Heart right ventricle (tissue), 16 donors: ENCODE results near the gene TANGO6. TPM values are rescaled to one million over a fixed set of nuclear protein-coding genes. Genes with fewer than 3 reads are reported as not detected.
A peak's percentile ranks its signal among the peaks of the same experiment; 100 is the strongest.
"Not testable (repeated sequence)": the region's sequence is repeated elsewhere in the genome, so short reads cannot be mapped to it uniquely, and the experiment has no call there.

Experiments
- ATAC-seq, 8 donors: fragments of 200-7000 bp; cut with Tn5 transposase; one replicate each; pipeline ENCODE4 v1.9.1; 2020; ENCODE audit warnings: mild to moderate bottlenecking in 8 of 8, moderate library complexity in 8 of 8, moderate number of reproducible peaks in 1 of 8
- DNase-seq, 2 donors: peaks; one replicate each; pipeline ENCODE4 v3.0.0-alpha.2; 2020
- H3K27ac ChIP-seq, 10 donors: fragments of 200-600 bp; sonication (generic) in 2 of 10; one replicate each; pipeline versions ENCODE4 v1.5.0 to v1.8.0; 2020 to 2022; ENCODE audit warnings: mild to moderate bottlenecking in 3 of 10
- H3K27me3 ChIP-seq, 7 donors: fragments of 200-600 bp; one replicate each; pipeline ENCODE4 v1.8.0; 2021 to 2022; ENCODE audit warnings: mild to moderate bottlenecking in 2 of 7
- H3K36me3 ChIP-seq, 9 donors: fragments of 200-600 bp; sonication (generic) in 1 of 9; one replicate each; pipeline versions ENCODE4 v1.5.0 to v1.8.0; 2020 to 2022; ENCODE audit warnings: mild to moderate bottlenecking in 2 of 9
- H3K4me1 ChIP-seq, 9 donors: fragments of 200-600 bp; sonication (generic) in 1 of 9; one replicate each; pipeline versions ENCODE4 v1.5.0 to v1.8.0; 2020 to 2022; ENCODE audit warnings: mild to moderate bottlenecking in 4 of 9
- H3K4me3 ChIP-seq, 10 donors: fragments of 200-600 bp; sonication (generic) in 2 of 10; one replicate each; pipeline versions ENCODE4 v1.5.0 to v1.8.0; 2020 to 2022; ENCODE audit warnings: mild to moderate bottlenecking in 7 of 10, moderate library complexity in 2 of 10
- H3K9me3 ChIP-seq, 11 donors: fragments of 200-600 bp in 10 of 11; sonication (generic) in 2 of 11; one replicate each; pipeline versions ENCODE4 v1.5.0 to v1.8.0; 2013 to 2022; ENCODE audit warnings: mild to moderate bottlenecking in 2 of 11, control low read depth in 1 of 11, moderate library complexity in 1 of 11
- WGBS, 2 donors: extraction: QIAGEN DNeasy Blood & Tissue Kit; methylation state at CpG; one replicate each; pipeline ENCODE4 v1.1.7; 2013; ENCODE audit warnings: inconsistent platforms in 1 of 2; 5-methylcytosine and 5-hydroxymethylcytosine counted together
- intact Hi-C, 10 donors: fragments of 100-400 bp; cut with DNase I; formaldehyde crosslinking; loops; one replicate each; pipeline versions ENCODE4 v1.11.1 to v1.14.2; 2022
- polyA plus RNA-seq, 2 donors: library from polyadenylated mRNA; stranded (reverse); fragments of 200-250 nt; gene quantifications; one replicate each; pipeline ENCODE4 v1.2.3, GENCODE V29; 2013
- total RNA-seq, 10 donors: library from RNA; stranded (reverse); fragmentation: NEBNext Ultra II Directional in 3 of 10; extraction: Animal tissue kit (Norgen Biotek cat#: 25700) in 3 of 10; gene quantifications; one replicate each; pipeline versions ENCODE4 v1.2.1 to v1.2.4, GENCODE V29; 2021 to 2023
- TF ChIP-seq, protein P1 (sequence below), 9 donors: fragments of 200-600 bp; sonication (generic) in 2 of 9; IDR thresholded peaks; one replicate each; pipeline versions ENCODE4 v1.5.0 to v1.8.0; 2021 to 2022; ENCODE audit warnings: antibody characterized with exemption in 9 of 9, mild to moderate bottlenecking in 5 of 9, moderate library complexity in 1 of 9
- donor health status: Arrhythmogenic right ventricular cardiomyopathy.
- donor health status: ischemic (EF 13 %, LVEDD 7.1; RV severe dilation, severe dysfunction).
- donor health status: healthy with polysubstance abuse.
- donor health status: DM: no; HTN: yes; CAD: no.
- donor health status: DM: no; HTN: no; CAD: no.
- donor health status: ischemic (EF 25% LVEDD 6.9; RV normal size, moderate dysfunction).
- donor health status: ischemic (EF 25% LVEDD 5.7; RV mildly dilated, moderate dysfunction).
- donor health status: healthy.
- donor health status: DM: yes; HTN: yes; CAD: no.
- donor health status: Ischemic cardiomyopathy.
- donor health status: ischemic (EF 35%, LVEDD 5.7; RV mildly dilated, moderate dysfunction).
- donor health status: nonischemic (EF 11% LVEDD 7.7; RV severe dilation, severe dysfunction).
- donor health status: DM: yes; HTN: yes; CAD: no.
- donor health status: PGD.
- donor health status: ischemic (EF 29% LVEDD 5.4; RV normal size, mild dysfunction).
- donor health status: nonischemic (EF 23%, LVEDD 6.1; RV moderate dilation, normal function).

TANGO6 gene
- total and polyA plus RNA-seq, 12 donors: 1.8 to 12.9 (median 8.0) TPM

DNA sequence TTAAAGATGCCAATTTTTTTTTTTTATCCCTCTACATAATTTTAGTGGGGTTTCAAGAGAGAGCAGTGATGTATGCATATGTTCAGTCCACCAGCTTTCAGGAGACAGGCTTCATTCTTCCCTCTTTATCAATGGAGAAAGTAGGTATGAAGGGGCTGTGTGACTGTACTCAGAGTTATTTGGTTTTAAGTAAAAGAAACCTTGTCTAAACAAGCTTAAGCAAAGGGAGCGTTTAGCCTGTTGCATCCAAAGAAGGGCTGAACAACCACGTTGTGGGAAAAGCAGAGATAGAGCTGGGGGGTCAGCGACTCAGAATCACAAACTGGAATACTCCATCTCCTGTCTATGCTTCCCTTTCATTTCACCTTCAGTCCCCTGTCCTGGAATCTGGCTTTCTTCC lies 211.7 kb downstream of the TANGO6 start:
- no peak for DNase-seq
- Histone ChIP-seq H3K27me3 (no peaks in the 10 kb centered on the region), H3K4me1 (peaks cover 0 to 13% (median 0%) of the 10 kb centered on the region in 9 donors), H3K36me3 (no peaks in the 10 kb centered on the region), H3K4me3 (no peak overlapping the region), H3K27ac (no peak overlapping the region), H3K9me3 (no peaks in the 10 kb centered on the region)
- intact Hi-C loops: no loop called here
- 90 to 98% methylated on average over 3 of the region's 3 CpGs for WGBS, 2 donors
- ATAC-seq: no peak
- TF ChIP-seq, protein P1, sequence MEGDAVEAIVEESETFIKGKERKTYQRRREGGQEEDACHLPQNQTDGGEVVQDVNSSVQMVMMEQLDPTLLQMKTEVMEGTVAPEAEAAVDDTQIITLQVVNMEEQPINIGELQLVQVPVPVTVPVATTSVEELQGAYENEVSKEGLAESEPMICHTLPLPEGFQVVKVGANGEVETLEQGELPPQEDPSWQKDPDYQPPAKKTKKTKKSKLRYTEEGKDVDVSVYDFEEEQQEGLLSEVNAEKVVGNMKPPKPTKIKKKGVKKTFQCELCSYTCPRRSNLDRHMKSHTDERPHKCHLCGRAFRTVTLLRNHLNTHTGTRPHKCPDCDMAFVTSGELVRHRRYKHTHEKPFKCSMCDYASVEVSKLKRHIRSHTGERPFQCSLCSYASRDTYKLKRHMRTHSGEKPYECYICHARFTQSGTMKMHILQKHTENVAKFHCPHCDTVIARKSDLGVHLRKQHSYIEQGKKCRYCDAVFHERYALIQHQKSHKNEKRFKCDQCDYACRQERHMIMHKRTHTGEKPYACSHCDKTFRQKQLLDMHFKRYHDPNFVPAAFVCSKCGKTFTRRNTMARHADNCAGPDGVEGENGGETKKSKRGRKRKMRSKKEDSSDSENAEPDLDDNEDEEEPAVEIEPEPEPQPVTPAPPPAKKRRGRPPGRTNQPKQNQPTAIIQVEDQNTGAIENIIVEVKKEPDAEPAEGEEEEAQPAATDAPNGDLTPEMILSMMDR (IDR thresholded peaks at IDR 0.05): no peak

GRCh38 chr16:69055980-69056379 lies 212.6 kb downstream of the TANGO6 start:
- Histone ChIP-seq H3K4me3 (no peak overlapping the region), H3K36me3 (no peaks in the 10 kb centered on the region), H3K9me3 (no peaks in the 10 kb centered on the region), H3K27me3 (no peaks in the 10 kb centered on the region), H3K4me1 (peaks cover 0 to 13% (median 0%) of the 10 kb centered on the region in 9 donors), H3K27ac (no peak overlapping the region)
- TF ChIP-seq, protein P1 (IDR thresholded peaks at IDR 0.05): no peak
- no peak for ATAC-seq
- no peak for DNase-seq
- intact Hi-C loops: no loop called here
- 92 to 100% methylated on average over 1 of the region's 1 CpG for WGBS, 2 donors

DNA sequence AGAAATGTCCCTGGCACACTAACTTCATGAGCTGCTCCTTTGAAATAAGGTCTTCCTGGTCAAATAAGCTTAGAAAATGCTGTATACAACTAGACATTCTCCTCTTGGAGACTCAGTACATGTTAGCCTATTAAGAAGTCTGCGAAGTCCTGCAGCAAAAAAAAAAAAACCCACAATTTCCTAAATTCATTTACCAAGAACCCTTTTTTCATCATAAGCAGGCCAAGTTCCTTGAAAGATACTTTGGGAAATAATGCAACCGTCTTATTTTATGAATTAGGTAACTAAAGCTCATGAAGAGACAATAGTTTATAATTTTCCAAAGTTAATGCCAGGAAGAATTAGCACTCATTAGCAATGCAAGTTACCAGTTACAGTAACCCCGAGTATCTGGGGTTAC lies 213.1 kb downstream of the TANGO6 start:
- DNase-seq: no peak
- no peak overlapping the region for H3K27ac ChIP-seq
- WGBS, 2 donors: 81 to 84% methylated on average over 3 of the region's 3 CpGs

DNA sequence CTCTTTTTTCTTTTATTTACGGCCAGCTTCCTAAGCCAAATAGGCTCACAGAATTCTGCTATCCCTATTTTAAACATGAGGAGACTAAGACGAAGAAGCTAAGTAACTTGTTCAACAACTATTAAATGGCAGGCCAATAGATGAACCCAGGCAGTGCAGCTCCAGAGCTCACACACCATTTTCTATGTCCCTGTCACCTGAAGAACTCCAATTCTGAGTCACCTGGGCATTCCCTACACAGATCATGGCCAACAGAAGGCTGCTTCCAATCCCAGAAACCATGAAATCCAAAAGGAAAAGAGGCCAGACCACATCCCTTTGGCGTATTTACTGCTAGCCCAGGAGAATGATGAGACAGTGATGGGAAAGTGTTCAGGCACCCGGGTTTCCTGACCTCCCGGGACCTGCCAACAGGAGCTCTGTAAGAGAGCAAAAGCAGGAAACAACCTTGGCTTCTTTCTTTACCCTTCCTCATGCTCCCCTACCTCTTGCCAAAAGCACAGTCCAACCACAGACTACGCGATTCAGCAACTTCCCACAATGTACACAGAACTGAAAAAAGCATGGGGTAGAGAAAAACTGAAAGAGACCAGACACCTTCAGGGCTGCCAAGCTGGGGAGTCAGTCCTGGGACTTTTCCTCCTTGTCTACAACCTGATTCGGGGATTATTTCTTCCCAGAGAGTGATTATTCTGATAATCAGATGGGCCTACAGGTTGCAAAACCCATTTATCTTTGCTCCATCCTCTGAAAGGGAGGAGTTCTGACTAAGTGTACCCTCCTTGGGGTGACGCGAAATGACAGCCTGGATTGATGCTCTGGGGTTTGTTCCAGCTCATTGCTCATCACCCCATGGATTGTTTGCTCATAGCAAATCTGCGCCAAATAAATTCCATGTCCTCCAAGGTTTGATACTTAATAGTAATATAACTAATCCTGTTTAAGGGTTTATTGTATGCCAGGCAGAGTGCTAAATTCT lies 214.4 kb downstream of the TANGO6 start:
- TF ChIP-seq, protein P1 (IDR thresholded peaks at IDR 0.05): no peak
- DNase-seq (no peak), ATAC-seq (peak in 1 of 8 donors; percentile 23)
- intact Hi-C loops: no loop called here
- no peaks in the 10 kb centered on the region for H3K27me3 ChIP-seq
- no peak overlapping the region for H3K4me3 ChIP-seq
- no peaks in the 10 kb centered on the region for H3K36me3 ChIP-seq
- H3K9me3 ChIP-seq: no peaks in the 10 kb centered on the region
- 68 to 71% methylated on average over 11 of the region's 11 CpGs for WGBS, 2 donors
- H3K27ac ChIP-seq: peak overlapping the region in 1 of 10 donors; percentile 45
- H3K4me1 ChIP-seq: peaks cover 0 to 13% (median 0%) of the 10 kb centered on the region in 9 donors

More for the DNA sequence above, 213.1 kb downstream of the TANGO6 start:
- Histone ChIP-seq H3K36me3 (no peaks in the 10 kb centered on the region), H3K4me3 (no peak overlapping the region), H3K9me3 (no peaks in the 10 kb centered on the region), H3K4me1 (peaks cover 0 to 13% (median 0%) of the 10 kb centered on the region in 9 donors), H3K27me3 (no peaks in the 10 kb centered on the region)
- no peak for ATAC-seq
- TF ChIP-seq, protein P1 (IDR thresholded peaks at IDR 0.05): no peak
- intact Hi-C loops: no loop called here

GRCh38 chr16:69063491-69063890 lies 220.2 kb downstream of the TANGO6 start:
- H3K27me3 ChIP-seq, H3K9me3 ChIP-seq, intact Hi-C loops, H3K4me3 ChIP-seq, DNase-seq, H3K36me3 ChIP-seq, H3K27ac ChIP-seq, ATAC-seq: not testable (repeated sequence)
- 99% methylated on average over 8 of the region's 8 CpGs for WGBS, 2 donors
- H3K4me1 ChIP-seq: peaks cover 0 to 14% (median 6%) of the 10 kb centered on the region in 9 donors
